Tibial nerve (tissue), 3 donors: ENCODE results near the gene ID4.

ENCODE experiments used
- CTCF ChIP-seq, 5 experiments: fragments of 200-600 bp in 3 of 5; fragments of 450-650 bp in 2 of 5; sonication (generic) in 3 of 5; IDR thresholded peaks; one replicate each; pipeline ENCODE4 v1.5.1; 2016 to 2019; ENCODE audit warnings: antibody characterized with exemption in 5 of 5, mild to moderate bottlenecking in 3 of 5, moderate library complexity in 2 of 5
- POLR2A ChIP-seq, 2 donors: fragments of 450-650 bp; IDR thresholded peaks; one replicate each; pipeline ENCODE4 v1.6.1; 2017; ENCODE audit warnings: antibody characterized with exemption in 2 of 2, mild to moderate bottlenecking in 2 of 2, moderate library complexity in 2 of 2

- TF ChIP-seq CTCF (IDR thresholded peaks at IDR 0.05) (no peak), POLR2A (IDR thresholded peaks at IDR 0.05) (no peak)
These were observed 54.3 kb downstream of the ID4 start for GRCh38 chr6:19891451-19891850.
